ENCODE results near the gene NEIL3. TPM values are rescaled to one million over a fixed set of nuclear protein-coding genes. Genes with fewer than 3 reads are reported as not detected.

NEIL3 gene
- total RNA-seq, 1 experiment from 2014 or later = 10.6 TPM

DNA sequence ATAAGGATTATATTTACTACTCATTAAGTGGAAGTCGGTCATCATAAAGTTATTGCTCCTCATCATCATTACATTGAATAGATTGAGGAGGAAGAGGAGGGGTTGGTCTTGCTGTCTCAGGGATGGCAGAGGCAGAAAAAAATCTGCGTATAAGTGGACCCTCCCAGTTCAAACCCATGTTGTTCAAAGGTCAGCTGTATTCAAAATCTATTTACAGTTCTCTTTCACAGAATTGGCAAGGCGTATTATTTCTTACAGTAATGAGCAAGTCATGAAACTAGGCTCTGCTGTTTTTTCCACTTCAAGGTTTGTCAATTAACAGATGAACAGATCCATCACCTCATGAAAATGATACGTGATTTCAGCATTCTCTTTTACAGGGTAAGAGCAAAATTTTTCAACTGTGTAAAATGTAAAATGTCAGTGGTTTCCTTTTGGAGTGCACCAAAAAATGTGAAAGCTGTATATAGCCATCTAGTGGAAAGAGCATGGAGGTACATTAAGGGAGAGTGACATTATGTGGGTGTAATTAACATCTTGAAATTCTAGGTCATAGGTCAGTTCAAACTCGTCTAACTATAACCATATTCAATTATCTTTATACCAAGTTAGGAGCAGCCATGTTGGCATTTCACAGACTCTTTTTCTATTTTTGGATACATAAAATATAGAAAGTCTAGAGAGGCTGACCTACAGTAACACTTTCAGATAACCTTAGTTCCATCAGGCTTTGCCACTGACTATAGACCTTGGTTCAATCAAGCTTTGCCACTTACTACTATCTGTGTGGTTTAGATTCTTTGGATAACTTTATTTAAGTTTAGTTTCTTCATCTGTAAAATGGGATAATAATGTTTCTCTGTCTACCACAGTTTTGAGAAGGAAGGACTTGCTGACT is 30.1 kb downstream of the NEIL3 start:
- CTCF ChIA-PET = interaction anchor here (0.7 to 1.8 kb wide), 2 partner anchors 90 to 395 kb away, joined by 3 to 4 read pairs; no protein-coding TSS in a partner anchor
- peak; percentile 27 for TF ChIP-seq CTCF (IDR thresholded peaks at IDR 0.05; ENCODE audit: unreplicated experiment)
- H3K27me3 Mint-ChIP-seq (ENCODE audit: unreplicated experiment) = no peaks in the 10 kb centered on the region
- H3K27ac Mint-ChIP-seq (ENCODE audit: unreplicated experiment) = no peak overlapping the region
- intact Hi-C loops (cut with micrococcal nuclease; ENCODE audit: unreplicated experiment) = loop anchor here (1.0 to 5.0 kb wide), 4 partner anchors 89 to 962 kb away; no protein-coding TSS in a partner anchor
- no TSS peak for BruUV-seq (replicated peaks)
- no peaks in the 10 kb centered on the region for H3K36me3 Mint-ChIP-seq (ENCODE audit: insufficient read depth, unreplicated experiment)
- H3K9me3 Mint-ChIP-seq (ENCODE audit: low read depth, unreplicated experiment) = no peaks in the 10 kb centered on the region
- no peak for DNase-seq
- H3K4me3 Mint-ChIP-seq (ENCODE audit: low read depth, unreplicated experiment) = no peak overlapping the region
- no peaks in the 10 kb centered on the region for H3K4me1 Mint-ChIP-seq (ENCODE audit: low read depth, unreplicated experiment)

GRCh38 chr4:177348348-177348747 is 38.7 kb downstream of the NEIL3 start:
- H3K4me3 Mint-ChIP-seq (ENCODE audit: low read depth, unreplicated experiment) = no peak overlapping the region
- H3K4me1 Mint-ChIP-seq (ENCODE audit: low read depth, unreplicated experiment) = no peaks in the 10 kb centered on the region
- H3K9me3 Mint-ChIP-seq (ENCODE audit: low read depth, unreplicated experiment) = no peaks in the 10 kb centered on the region
- H3K36me3 Mint-ChIP-seq (ENCODE audit: insufficient read depth, unreplicated experiment) = no peaks in the 10 kb centered on the region
- no peak for TF ChIP-seq CTCF (IDR thresholded peaks at IDR 0.05; ENCODE audit: unreplicated experiment)
- DNase-seq = no peak
- intact Hi-C loops (cut with micrococcal nuclease; ENCODE audit: unreplicated experiment) = no loop called here
- BruUV-seq (replicated peaks) = no TSS peak
- CTCF ChIA-PET = no interaction called here
- H3K27ac Mint-ChIP-seq (ENCODE audit: unreplicated experiment) = no peak overlapping the region
- H3K27me3 Mint-ChIP-seq (ENCODE audit: unreplicated experiment) = no peaks in the 10 kb centered on the region

- no peak for TF ChIP-seq CTCF (IDR thresholded peaks at IDR 0.05; ENCODE audit: unreplicated experiment)
- H3K4me3 Mint-ChIP-seq (ENCODE audit: low read depth, unreplicated experiment) = no peak overlapping the region
These were observed 39.5 kb downstream of the NEIL3 start for GRCh38 chr4:177349191-177349590.

DNA sequence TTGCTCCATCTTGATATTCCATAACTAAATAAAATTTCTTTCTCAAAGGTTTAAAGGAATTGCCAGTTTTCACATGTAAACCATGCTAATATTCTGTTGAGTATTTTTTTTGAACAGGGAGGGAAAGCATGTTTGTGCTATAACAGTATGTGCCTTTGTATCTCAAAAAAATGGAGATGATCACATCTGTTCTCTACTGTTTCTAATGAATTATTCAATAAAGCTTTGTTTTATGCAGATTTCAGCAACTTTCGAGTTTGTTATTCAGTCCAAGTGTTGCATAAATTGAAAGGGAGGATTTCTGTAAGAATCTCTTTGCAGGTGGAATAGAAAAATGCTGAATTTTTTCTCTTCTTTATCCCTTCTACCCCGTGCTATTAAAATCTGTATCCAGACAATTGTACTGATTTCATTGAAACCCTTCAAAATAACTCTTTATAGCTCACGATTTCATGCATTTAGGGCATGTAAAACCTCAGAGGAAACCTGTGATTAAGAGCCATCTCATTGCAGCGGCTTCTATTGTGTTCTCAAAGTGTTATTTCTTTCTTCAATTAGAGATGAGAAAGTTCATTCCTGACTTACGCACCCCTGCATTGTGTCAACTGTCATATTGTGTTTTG is 42.1 kb downstream of the NEIL3 start:
- H3K4me1 Mint-ChIP-seq (ENCODE audit: low read depth, unreplicated experiment) = no peaks in the 10 kb centered on the region
- BruUV-seq (replicated peaks) = no TSS peak
- no peak for TF ChIP-seq CTCF (IDR thresholded peaks at IDR 0.05; ENCODE audit: unreplicated experiment)
- no peaks in the 10 kb centered on the region for H3K27me3 Mint-ChIP-seq (ENCODE audit: unreplicated experiment)
- no peaks in the 10 kb centered on the region for H3K9me3 Mint-ChIP-seq (ENCODE audit: low read depth, unreplicated experiment)
- CTCF ChIA-PET = no interaction called here
- no peaks in the 10 kb centered on the region for H3K36me3 Mint-ChIP-seq (ENCODE audit: insufficient read depth, unreplicated experiment)
- no peak overlapping the region for H3K4me3 Mint-ChIP-seq (ENCODE audit: low read depth, unreplicated experiment)
- intact Hi-C loops (cut with micrococcal nuclease; ENCODE audit: unreplicated experiment) = no loop called here
- H3K27ac Mint-ChIP-seq (ENCODE audit: unreplicated experiment) = no peak overlapping the region
- DNase-seq = no peak

More at GRCh38 chr4:177349191-177349590, 39.5 kb downstream of the NEIL3 start:
- CTCF ChIA-PET = interaction anchor here (0.6 kb wide), 1 partner anchor 195 kb away, joined by 4 read pairs; no protein-coding TSS in a partner anchor
- no peaks in the 10 kb centered on the region for H3K9me3 Mint-ChIP-seq (ENCODE audit: low read depth, unreplicated experiment)
- no peak overlapping the region for H3K27ac Mint-ChIP-seq (ENCODE audit: unreplicated experiment)
- H3K27me3 Mint-ChIP-seq (ENCODE audit: unreplicated experiment) = no peaks in the 10 kb centered on the region
- H3K36me3 Mint-ChIP-seq (ENCODE audit: insufficient read depth, unreplicated experiment) = no peaks in the 10 kb centered on the region
- no peaks in the 10 kb centered on the region for H3K4me1 Mint-ChIP-seq (ENCODE audit: low read depth, unreplicated experiment)
- no peak for DNase-seq
- intact Hi-C loops (cut with micrococcal nuclease; ENCODE audit: unreplicated experiment) = no loop called here
- no TSS peak for BruUV-seq (replicated peaks)

Measured in Calu3 (cell line).